ENCODE measurements around the gene SORCS2. TPM values are rescaled to one million over a fixed set of nuclear protein-coding genes. Genes with fewer than 3 reads are reported as not detected.
"Not testable (repeated sequence)": the region's sequence is repeated elsewhere in the genome, so short reads cannot be mapped to it uniquely, and the experiment has no call there.

SORCS2 gene
- total RNA-seq, 2 donors from 2014 or later = 0.68 to 0.92 TPM

DNA sequence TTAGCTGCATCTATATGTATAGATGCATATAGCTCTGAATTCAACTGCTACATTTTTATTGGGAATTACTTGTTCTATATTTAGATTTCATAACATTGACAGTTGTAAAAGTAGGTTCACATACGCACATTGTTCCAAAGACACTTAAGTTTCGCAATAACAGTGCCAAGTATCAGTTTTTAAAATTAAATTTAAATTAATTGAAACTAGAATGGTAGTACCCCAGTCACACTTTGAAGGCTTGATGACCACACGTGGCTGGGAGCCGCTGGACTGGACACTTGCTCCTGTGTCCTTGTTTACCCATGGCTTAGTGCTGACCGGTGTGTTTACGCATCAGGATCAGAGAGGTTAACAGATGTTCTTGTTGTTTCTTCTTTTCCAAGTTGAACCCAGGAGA, 383.1 kb downstream of the SORCS2 start:
- H3K4me1 ChIP-seq (ENCODE audit: control insufficient read depth in 1 of 2, low read depth in 2 of 2) = no peaks in the 10 kb centered on the region
- peaks cover 26% of the 10 kb centered on the region for H3K9me3 ChIP-seq

DNA sequence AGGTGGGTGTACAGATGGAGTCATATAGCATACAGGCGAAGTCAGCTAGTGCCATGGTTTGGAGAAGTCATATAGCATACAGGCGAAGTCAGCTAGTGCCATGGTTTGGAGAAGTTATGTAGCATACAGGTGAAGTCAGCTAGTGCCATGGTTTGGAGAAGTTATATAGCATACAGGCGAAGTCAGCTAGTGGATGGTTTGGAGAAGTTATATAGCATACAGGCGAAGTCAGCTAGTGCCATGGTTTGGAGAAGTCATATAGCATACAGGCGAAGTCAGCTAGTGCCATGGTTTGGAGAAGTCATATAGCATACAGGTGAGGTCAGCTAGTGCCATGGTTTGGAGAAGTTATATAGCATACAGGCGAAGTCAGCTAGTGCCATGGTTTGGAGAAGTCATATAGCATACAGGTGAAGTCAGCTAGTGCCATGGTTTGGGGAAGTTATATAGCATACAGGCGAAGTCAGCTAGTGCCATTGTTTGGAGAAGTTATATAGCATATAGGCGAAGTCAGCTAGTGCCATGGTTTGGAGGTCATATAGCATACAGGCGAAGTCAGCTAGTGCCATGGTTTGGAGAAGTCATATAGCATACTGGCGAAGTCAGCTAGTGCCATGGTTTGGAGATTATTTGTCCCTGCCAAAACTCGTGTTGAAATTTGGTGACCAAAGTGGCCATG, 385.2 kb downstream of the SORCS2 start:
- H3K9me3 ChIP-seq = peaks cover 26% of the 10 kb centered on the region
- not testable (repeated sequence) for H3K27ac ChIP-seq; H3K36me3 ChIP-seq; H3K27me3 ChIP-seq (replicated peaks; ENCODE audit: insufficient read depth); H3K4me1 ChIP-seq (ENCODE audit: control insufficient read depth in 1 of 2, low read depth in 2 of 2); DNase-seq (ENCODE audit: low spot score); ATAC-seq (ENCODE audit: insufficient number of reproducible peaks, low FRiP score, low read depth); H3K4me3 ChIP-seq

More for the DNA sequence above, 383.1 kb downstream of the SORCS2 start:
- H3K27me3 ChIP-seq (replicated peaks; ENCODE audit: insufficient read depth) = no peaks in the 10 kb centered on the region
- TF ChIP-seq, protein P1, sequence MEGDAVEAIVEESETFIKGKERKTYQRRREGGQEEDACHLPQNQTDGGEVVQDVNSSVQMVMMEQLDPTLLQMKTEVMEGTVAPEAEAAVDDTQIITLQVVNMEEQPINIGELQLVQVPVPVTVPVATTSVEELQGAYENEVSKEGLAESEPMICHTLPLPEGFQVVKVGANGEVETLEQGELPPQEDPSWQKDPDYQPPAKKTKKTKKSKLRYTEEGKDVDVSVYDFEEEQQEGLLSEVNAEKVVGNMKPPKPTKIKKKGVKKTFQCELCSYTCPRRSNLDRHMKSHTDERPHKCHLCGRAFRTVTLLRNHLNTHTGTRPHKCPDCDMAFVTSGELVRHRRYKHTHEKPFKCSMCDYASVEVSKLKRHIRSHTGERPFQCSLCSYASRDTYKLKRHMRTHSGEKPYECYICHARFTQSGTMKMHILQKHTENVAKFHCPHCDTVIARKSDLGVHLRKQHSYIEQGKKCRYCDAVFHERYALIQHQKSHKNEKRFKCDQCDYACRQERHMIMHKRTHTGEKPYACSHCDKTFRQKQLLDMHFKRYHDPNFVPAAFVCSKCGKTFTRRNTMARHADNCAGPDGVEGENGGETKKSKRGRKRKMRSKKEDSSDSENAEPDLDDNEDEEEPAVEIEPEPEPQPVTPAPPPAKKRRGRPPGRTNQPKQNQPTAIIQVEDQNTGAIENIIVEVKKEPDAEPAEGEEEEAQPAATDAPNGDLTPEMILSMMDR (IDR thresholded peaks at IDR 0.05) = no peak
- H3K4me3 ChIP-seq = no peak overlapping the region
- DNase-seq (ENCODE audit: low spot score) (no peak), ATAC-seq (ENCODE audit: insufficient number of reproducible peaks, low FRiP score, low read depth) (no peak)
- no peak overlapping the region for H3K27ac ChIP-seq
- H3K36me3 ChIP-seq = no peaks in the 10 kb centered on the region

DNA sequence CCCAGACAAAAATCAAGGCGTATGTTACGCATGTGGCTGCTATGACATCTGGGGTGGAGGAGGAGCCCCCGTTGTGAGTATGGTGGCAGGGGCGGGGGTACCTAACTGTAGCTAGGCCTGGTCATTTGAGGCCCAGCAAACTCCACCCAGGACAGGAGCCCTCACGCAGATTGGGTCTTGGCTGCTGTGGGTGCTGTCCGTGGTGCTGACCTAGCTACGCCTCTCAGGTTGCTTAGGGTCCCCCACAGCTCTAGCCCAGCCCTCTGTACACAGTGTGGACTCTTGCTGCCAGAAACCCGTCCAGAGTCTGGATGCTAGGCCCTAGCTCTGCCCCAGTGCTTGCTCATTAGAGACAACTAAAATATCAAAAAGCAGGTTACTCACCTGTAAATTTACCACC, 389.1 kb downstream of the SORCS2 start:
- TF ChIP-seq, protein P1 (IDR thresholded peaks at IDR 0.05) = no peak
- Histone ChIP-seq H3K4me3 (no peak overlapping the region), H3K27me3 (replicated peaks; ENCODE audit: insufficient read depth) (no peaks in the 10 kb centered on the region), H3K27ac (no peak overlapping the region), H3K9me3 (peaks cover 15% of the 10 kb centered on the region), H3K36me3 (no peaks in the 10 kb centered on the region), H3K4me1 (ENCODE audit: control insufficient read depth in 1 of 2, low read depth in 2 of 2) (no peaks in the 10 kb centered on the region)
- DNase-seq (ENCODE audit: low spot score) = no peak
- no peak for ATAC-seq (ENCODE audit: insufficient number of reproducible peaks, low FRiP score, low read depth)

DNA sequence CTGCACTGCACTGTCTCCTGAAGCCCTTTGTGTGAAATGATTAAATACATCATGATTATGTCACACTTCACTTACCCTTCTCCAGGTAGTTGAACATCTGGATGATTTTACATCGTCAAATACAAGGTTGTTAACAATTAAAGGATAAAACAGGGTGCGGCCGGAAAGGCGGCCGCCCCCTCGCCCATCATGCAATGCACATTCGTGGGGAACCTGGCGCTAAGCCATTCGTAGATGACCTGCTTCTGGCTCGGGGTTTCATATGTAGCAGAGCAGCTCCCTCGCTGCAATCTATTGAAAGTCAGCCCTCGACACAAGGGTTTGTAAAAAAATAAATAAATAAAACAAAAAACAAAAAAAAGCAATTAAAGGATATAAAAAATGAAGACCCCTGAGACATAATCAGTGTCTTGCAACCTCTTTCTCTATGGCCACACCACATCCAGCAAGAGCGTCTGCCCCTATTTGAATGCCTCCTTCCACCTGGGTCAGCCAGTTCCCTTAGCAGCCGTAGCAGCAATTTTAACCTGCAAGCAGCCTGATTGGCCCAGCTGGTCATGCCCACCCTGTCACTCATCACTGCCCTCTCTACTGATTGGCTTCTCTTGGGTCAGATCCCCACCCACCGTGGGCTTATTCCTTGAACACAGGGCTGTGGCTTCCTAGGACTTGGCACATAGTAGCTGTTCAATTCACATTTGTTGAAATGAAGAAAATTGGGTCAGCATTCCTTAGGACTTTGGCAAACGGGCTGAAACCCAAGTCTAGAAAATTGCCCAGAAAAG, 390.2 kb downstream of the SORCS2 start:
- no peak for ATAC-seq (ENCODE audit: insufficient number of reproducible peaks, low FRiP score, low read depth)
- Histone ChIP-seq H3K27me3 (replicated peaks; ENCODE audit: insufficient read depth) (no peaks in the 10 kb centered on the region), H3K4me3 (no peak overlapping the region), H3K9me3 (peaks cover 5% of the 10 kb centered on the region), H3K4me1 (ENCODE audit: control insufficient read depth in 1 of 2, low read depth in 2 of 2) (no peaks in the 10 kb centered on the region), H3K36me3 (no peaks in the 10 kb centered on the region), H3K27ac (no peak overlapping the region)
- TF ChIP-seq, protein P1 (IDR thresholded peaks at IDR 0.05) = no peak
- DNase-seq (ENCODE audit: low spot score) = no peak

DNA sequence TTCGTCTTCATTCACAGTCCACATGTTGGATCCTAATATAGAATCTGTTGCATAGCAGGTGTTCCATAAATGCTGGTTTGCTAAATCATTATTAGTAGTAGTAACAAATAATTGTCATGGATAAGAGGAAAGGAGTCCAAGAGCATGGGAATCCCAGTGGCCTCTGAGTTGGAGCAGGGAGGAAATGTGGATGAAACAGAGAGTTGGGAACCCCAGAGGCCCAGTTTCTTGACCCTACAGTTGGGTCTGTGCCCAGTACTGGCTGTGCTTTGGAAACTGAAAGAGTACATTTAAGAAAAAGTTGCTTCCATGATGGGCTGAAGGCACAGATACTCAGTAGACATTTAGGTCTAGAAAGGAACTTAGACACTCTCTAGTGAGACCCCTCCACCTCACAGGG, 391.8 kb downstream of the SORCS2 start:
- no peaks in the 10 kb centered on the region for H3K27me3 ChIP-seq (replicated peaks; ENCODE audit: insufficient read depth)
- no peak for ATAC-seq (ENCODE audit: insufficient number of reproducible peaks, low FRiP score, low read depth)
- H3K4me1 ChIP-seq (ENCODE audit: control insufficient read depth in 1 of 2, low read depth in 2 of 2) = no peaks in the 10 kb centered on the region
- no peaks in the 10 kb centered on the region for H3K36me3 ChIP-seq
- H3K27ac ChIP-seq = no peak overlapping the region
- TF ChIP-seq, protein P1 (IDR thresholded peaks at IDR 0.05) = no peak
- no peak for DNase-seq (ENCODE audit: low spot score)
- H3K9me3 ChIP-seq = no peaks in the 10 kb centered on the region
- no peak overlapping the region for H3K4me3 ChIP-seq
